HL-60 (cell line): Measurements from ENCODE around the gene IFRD2.
A peak's percentile ranks its signal among the peaks of the same experiment; 100 is the strongest.

Source experiments
- DNase-seq, 2 experiments: peaks; one replicate each; pipeline ENCODE4 v3.0.0-alpha.2; 2010 to 2020; ENCODE audit warnings: low read depth in 1 of 2, low spot score in 1 of 2
- H3K27ac ChIP-seq: fragments of 250-450 bp; sonication (Bioruptor Pico); replicated peaks from 2 replicates; pipeline ENCODE4 v1.5.1; 2020; ENCODE audit warnings: mild to moderate bottlenecking, moderate library complexity
- H3K27me3 ChIP-seq: fragments of 250-450 bp; sonication (Bioruptor Pico); 2 replicates; pipeline ENCODE4 v1.5.1; 2021; ENCODE audit warnings: mild to moderate bottlenecking, moderate library complexity; ENCODE audit not compliant: insufficient read depth, poor library complexity, severe bottlenecking
- H3K4me3 ChIP-seq: replicated peaks from 2 replicates; pipeline ENCODE4 v1.5.1; 2011; ENCODE audit warnings: mild to moderate bottlenecking, control low read depth, low read length; ENCODE audit not compliant: insufficient read depth
- GABPA ChIP-seq: IDR thresholded peaks from 2 replicates; pipeline ENCODE4 v1.6.1; 2012; ENCODE audit warnings: low read depth
- POLR2AphosphoS5 ChIP-seq: IDR thresholded peaks from 2 replicates; pipeline ENCODE4 v1.6.1; 2012; ENCODE audit warnings: low read depth
- SPI1 ChIP-seq: IDR thresholded peaks from 2 replicates; pipeline ENCODE4 v1.6.1; 2012; ENCODE audit warnings: low read depth, mild to moderate bottlenecking, borderline replicate concordance
- TF ChIP-seq, protein P1 (sequence below): IDR thresholded peaks from one replicate; pipeline ENCODE4 v1.5.1; 2011; ENCODE audit warnings: low read length, control low read depth, inconsistent platforms; ENCODE audit not compliant: insufficient read depth
- TF ChIP-seq, protein P2 (sequence below): IDR thresholded peaks from 2 replicates; pipeline ENCODE4 v1.6.1; 2012; ENCODE audit warnings: low read depth; ENCODE audit not compliant: insufficient replicate concordance

Gene IFRD2

DNA sequence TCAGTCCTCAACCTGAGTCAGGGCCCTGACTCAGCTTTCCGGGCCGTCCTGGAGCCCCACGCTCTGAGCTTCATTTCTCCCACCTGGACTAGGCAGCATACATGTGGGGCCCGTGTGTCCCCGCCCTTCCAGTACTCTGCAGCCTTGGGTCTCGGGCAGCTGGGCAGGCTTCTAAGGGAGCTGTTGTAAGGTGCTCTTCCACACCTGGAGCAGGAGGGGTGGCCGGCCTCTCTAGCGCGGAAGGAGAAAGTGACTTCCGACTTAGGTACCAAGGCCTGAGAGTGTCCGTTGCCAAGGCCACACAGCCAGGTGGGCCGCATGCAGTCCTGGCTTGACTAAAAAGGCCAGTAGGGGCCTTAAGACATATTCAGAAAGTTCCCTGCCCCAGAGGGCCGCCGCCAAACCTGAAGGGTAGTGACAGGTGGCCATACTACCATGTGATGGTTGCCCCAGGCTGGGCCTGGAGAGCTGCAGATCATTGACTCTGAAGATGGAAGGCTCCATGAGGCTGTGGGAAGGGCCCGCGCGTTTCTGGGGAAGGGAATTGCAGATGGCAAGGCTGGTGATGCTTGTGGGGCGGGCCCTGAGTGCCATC lies 32.7 kb downstream of the IFRD2 start:
- Histone ChIP-seq H3K27me3 (no peaks in the 10 kb centered on the region), H3K27ac (no peak overlapping the region), H3K4me3 (no peak overlapping the region)
- DNase-seq = no peak
- TF ChIP-seq POLR2AphosphoS5 (no peak), SPI1 (no peak), GABPA (no peak)
- TF ChIP-seq, protein P1, sequence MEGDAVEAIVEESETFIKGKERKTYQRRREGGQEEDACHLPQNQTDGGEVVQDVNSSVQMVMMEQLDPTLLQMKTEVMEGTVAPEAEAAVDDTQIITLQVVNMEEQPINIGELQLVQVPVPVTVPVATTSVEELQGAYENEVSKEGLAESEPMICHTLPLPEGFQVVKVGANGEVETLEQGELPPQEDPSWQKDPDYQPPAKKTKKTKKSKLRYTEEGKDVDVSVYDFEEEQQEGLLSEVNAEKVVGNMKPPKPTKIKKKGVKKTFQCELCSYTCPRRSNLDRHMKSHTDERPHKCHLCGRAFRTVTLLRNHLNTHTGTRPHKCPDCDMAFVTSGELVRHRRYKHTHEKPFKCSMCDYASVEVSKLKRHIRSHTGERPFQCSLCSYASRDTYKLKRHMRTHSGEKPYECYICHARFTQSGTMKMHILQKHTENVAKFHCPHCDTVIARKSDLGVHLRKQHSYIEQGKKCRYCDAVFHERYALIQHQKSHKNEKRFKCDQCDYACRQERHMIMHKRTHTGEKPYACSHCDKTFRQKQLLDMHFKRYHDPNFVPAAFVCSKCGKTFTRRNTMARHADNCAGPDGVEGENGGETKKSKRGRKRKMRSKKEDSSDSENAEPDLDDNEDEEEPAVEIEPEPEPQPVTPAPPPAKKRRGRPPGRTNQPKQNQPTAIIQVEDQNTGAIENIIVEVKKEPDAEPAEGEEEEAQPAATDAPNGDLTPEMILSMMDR = no peak
- TF ChIP-seq, protein P2, sequence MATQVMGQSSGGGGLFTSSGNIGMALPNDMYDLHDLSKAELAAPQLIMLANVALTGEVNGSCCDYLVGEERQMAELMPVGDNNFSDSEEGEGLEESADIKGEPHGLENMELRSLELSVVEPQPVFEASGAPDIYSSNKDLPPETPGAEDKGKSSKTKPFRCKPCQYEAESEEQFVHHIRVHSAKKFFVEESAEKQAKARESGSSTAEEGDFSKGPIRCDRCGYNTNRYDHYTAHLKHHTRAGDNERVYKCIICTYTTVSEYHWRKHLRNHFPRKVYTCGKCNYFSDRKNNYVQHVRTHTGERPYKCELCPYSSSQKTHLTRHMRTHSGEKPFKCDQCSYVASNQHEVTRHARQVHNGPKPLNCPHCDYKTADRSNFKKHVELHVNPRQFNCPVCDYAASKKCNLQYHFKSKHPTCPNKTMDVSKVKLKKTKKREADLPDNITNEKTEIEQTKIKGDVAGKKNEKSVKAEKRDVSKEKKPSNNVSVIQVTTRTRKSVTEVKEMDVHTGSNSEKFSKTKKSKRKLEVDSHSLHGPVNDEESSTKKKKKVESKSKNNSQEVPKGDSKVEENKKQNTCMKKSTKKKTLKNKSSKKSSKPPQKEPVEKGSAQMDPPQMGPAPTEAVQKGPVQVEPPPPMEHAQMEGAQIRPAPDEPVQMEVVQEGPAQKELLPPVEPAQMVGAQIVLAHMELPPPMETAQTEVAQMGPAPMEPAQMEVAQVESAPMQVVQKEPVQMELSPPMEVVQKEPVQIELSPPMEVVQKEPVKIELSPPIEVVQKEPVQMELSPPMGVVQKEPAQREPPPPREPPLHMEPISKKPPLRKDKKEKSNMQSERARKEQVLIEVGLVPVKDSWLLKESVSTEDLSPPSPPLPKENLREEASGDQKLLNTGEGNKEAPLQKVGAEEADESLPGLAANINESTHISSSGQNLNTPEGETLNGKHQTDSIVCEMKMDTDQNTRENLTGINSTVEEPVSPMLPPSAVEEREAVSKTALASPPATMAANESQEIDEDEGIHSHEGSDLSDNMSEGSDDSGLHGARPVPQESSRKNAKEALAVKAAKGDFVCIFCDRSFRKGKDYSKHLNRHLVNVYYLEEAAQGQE = no peak

DNA sequence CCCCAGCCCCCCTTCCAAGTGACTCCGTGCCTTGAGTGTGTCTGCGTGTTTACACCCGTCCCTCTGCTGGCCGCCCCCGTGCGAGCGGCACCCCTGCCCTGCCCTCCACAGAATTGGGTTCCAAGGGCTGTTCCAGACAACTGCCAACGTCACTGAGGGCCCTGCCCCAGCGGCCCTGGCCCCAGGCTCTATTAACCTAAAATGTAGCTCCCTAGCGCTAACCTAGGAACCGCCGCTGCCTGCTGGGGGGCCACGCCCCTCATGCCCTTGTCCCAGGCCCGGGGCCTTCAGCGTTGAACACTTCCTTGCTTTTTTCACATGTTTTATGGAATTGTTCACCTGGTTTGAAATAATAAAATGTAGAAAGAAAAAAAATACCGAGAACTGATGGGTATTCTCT lies 33.2 kb downstream of the IFRD2 start:
- Histone ChIP-seq H3K27me3 (no peaks in the 10 kb centered on the region), H3K4me3 (no peak overlapping the region), H3K27ac (no peak overlapping the region)
- TF ChIP-seq SPI1 (no peak), GABPA (no peak), POLR2AphosphoS5 (no peak)
- TF ChIP-seq, protein P1 = no peak
- TF ChIP-seq, protein P2 = no peak
- peak in 1 of 2 experiments; percentile 16 for DNase-seq

DNA sequence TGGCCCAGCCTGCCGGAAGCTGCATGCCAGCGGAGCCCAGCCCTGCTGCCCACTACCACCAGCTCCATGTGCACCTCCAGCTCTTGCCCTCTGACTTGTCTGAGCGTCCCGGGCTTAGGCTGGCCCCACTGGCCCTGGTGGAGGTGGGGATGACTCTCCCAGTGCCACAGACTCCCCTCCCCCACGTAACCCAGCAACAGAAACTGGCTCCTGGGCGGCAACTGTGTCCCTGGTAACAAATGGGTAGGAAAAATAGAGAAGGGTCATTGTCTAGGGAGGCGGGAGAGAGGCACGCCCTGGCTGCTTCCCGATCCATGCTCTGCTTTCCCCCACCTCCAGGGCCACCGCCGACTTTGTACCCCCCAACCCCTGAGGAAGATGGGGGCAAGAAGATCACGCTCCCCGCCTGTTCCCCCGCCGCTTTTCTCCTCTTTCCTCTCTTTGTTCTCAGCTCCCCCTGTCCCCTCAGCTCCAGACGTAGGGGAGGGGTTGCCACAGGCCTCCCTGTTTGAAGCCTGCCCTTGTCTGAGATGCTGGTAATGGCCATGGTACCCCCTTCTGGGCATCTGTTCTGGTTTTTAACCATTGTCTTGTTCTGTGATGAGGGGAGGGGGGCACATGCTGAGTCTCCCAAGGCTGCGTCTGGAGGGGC lies 34.1 kb downstream of the IFRD2 start:
- no peak for TF ChIP-seq GABPA
- TF ChIP-seq, protein P1 = no peak
- H3K27me3 ChIP-seq = no peaks in the 10 kb centered on the region
- H3K4me3 ChIP-seq = no peak overlapping the region
- no peak for DNase-seq
- H3K27ac ChIP-seq = no peak overlapping the region
